ENCODE data around the gene TNFRSF13B.
"Not testable (repeated sequence)": the region's sequence is repeated elsewhere in the genome, so short reads cannot be mapped to it uniquely, and the experiment has no call there.

Gene TNFRSF13B

DNA sequence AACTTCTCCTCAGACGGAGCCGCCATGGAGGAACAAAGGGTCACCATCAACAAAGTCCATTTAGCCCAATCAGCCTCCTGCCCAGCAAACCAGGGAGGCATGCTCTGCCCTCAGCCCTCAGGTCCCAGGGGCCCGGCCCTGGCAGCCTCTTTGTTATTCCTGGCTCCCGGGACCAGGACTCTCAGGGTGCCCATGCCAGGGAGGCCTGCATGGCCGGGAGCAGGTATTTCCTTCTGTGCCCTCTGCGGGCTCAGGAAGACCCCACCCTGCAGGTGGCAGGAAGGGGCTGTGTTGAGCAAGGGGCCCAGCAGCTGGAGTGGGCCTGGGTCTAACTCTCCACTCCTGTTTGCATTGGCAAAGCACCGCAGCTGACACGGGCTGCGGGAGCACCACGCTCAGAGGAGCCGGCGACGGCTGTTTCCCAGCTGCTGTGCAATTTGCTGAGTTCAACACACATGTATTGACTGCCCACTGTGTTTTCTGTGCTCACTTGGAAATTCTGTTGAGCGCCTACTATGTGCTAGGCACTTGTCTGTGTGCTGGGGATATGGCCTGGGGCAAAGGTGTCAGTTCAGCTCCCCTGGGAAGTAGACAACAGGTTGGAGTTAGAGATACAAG, 33.2 kb upstream of the TNFRSF13B start:
- not testable (repeated sequence) for DNase-seq (ENCODE audit: low read depth)

DNA sequence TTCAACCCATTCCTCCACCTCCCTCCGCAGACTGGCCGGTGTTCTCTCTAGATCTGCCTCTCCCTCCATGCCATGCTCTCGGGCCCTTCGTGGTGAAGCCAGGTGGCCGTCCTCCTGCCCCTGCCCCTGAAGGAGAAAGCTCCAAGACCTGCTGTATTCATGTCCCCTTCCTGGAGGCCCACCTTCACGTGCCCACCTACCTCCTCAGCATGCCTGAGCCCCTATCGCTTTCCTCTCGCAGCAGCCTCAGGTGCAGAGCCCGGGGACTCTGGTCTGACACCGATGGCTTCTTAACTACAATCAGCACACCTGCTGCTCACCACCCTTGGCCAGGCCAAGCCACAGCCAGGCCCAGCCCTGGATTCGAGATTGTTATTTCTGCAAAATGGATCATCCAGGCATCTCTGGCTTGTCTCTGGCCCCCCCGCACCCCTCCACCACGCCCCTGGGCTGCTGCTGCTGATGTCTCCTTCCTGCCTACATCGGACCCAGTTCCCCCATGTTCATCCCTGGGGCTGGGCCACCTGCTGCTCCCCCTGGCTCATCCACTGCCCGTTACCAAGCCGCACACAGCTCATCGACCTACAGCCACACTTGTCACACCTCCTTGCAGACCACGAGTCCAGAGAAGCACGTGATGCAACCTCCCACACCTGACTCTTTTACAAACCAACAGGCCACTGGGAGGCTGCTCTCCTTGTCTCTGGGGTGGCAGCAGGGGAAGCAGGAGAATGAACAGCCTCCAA, 32.5 kb upstream of the TNFRSF13B start:
- no peak for DNase-seq (ENCODE audit: low read depth)

DNA sequence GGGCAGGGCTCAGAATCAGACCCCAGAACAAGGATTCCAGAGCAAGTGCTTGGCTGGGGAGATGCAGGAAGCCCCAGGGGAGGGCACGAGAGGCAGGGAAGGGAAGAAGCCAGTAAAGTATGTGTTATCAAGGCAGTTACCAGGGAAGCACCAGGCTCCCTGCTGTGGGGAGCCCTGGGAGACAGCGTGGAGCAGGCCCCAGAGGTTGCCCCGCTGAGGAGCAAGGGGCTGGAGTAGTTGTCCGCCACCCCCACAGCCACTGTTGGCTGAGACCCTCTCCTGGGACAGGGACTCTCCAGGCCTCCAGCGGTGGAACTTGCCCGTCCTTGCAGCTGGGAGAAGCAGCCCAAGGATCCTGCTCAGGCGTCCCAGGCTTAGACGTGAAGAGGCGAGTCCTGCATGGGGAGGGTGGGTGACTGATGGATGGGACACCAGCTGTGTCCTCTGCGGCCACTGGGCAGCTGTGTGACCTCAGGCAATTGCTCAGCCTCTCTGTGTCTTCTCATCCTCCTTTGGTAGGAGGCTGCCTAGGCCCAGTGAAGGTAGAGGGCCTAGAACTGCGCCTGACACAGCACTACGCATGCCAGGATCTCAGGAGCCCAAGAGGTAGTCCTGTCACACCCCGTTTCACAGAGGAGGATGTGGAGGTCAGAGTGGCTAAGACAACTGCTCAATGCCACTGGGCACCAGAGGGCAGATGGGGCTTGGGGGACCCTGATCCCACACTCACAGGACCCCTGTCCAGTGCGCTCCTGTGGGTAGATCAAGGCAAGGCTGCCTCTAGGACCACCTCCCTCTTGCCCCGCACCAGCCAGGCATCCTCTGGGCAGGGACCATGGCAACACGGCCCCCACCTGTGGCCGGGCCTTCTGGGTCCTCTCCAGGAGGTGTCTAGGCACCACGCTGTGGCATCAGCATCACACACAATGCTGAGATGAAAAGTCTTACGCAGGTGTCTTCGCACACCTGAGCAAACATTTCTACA, 31.1 kb upstream of the TNFRSF13B start:
- DNase-seq (ENCODE audit: low read depth) = not testable (repeated sequence)

DNA sequence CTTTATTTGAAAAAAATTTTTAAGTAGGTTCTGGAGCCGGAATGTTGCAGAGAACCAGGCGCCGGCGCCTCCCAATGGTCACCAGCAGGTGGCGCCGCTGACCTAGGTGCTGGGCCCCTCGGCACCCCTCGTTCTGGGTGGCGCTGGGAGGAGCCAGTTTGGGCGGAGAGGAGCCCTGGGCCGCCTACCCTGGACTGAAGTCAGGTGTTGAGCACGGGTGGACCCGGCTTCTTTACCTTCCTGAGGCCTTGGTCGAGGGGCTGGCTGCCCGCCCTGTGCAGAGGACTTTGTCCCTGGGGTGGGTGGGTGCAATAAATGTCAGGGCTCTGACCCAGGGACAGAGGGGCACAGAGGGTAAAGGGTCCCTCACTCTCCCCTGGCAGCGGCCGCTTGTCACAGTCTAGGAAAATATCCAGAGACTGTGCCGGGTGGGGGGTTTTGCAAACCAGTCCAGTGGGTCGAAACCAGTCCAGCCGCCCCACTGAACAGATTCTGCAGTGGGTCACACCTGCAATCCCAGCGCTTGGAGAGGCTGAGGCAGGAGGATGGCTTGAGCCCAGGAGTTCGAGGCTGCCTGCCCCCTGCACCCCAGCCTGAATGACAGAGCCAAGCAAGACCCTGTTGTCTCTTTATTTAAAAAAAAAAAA, 30.1 kb upstream of the TNFRSF13B start:
- DNase-seq (ENCODE audit: low read depth) = peak; percentile 69

DNA sequence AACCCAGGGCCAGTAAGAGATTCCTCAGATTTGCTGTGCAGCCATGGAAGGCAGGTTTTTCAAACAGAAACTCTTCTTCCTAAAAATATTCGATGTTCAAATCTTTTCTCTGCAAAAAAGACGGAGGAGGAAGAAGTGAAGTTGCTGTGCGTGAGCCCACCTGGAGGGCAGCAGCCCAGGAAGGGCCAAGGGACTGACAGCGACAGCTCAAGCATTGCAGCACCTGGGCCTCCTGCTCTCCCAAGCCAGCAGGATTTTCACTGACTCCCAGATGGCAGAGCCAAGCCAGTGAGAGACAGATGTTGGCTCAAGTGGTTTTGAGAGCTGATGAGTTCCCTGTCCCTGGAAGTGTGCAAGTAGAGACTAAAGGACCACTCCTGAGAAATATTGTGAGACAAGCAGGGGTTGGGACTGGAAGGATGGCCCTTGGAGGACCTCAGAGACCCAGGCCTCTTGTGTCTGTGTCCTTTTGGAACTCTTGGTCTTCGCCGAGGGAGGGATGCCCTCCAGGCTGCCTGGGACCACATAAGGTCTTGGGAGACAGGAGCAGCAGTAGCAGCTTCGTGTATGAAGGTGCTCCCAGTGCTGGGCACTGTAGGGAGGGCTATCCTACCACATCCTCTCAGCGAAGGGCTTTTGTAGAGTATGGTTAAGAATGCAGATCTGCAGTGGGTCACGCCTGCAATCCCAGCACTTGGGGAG, 29.3 kb upstream of the TNFRSF13B start:
- DNase-seq (ENCODE audit: low read depth) = no peak

DNA sequence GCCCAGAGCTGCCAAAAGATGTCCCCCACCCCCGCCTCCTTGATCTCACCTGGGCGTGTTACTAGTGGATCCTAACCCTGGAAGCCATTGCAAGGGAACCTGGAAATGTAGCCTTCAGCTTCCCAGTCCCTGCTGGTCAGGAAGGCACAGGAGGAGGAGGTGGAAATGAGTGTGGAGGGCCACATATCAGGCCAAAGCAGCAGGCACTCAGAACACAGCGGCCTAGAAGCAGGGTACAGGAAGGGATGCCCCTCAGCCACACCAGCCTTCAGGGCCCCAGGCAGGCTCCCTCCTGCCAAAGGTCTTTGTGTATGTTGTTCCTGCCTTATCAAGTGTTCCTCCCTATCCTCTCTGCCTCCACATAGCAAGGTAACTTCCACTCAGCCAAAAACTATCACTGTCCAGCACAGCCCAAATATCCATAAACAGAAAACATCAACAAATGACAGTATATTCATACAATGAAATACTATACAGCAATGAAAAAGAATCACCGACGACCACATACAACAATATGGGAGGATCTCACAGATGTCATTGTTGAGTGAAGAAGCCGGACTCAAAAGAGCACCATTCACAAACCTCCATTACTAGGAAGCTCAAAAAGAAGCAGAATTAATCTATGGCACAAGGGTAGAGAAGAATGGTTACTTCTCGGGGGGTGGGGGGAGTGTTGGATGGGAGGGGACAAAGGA, 28.2 kb upstream of the TNFRSF13B start:
- no peak for DNase-seq (ENCODE audit: low read depth)

DNA sequence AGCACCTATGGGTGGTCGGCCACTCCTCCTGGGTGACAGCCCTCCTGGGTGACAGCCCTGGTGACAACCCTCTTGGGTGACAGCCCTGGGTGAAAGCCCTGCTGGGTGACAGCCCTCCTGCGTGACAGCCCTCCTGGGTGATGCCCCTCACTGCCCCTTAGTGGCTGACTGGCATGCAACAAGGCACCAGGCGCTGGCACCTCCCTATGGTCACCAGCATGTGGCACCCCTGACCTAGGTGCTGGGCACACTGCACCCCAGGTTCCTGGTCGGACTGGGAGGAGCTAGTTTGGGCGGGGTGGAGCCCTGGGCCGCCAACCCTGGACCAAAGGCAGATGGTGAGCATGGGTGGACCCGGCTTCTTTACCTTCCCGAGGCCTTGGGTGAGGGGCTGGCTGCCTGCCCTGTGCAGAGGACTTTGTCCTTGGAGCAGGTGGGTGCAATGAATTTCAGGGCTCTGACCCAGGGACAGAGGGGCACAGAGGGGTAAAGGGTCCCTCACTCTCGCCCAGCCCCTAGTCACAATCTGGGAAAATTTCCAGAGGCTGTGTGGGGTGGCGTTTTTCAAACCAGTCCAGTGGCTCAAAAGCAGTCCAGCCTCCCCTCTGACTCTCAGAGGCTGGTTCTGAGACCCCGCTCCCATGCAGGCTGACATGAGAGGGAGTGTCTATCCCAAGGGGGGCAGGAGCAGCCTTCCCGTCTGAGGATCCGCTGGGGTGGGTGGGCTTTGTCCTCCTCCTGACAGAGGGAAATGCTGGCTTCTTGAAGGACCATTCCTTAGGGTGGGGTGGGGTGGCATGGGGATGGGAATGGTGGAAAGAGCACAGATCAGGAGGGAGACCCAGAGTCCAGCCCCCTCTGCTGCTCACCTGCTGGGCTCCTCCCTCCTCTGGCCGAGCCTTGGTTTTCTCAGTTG, 25.9 kb upstream of the TNFRSF13B start:
- DNase-seq (ENCODE audit: low read depth) = no peak

DNA sequence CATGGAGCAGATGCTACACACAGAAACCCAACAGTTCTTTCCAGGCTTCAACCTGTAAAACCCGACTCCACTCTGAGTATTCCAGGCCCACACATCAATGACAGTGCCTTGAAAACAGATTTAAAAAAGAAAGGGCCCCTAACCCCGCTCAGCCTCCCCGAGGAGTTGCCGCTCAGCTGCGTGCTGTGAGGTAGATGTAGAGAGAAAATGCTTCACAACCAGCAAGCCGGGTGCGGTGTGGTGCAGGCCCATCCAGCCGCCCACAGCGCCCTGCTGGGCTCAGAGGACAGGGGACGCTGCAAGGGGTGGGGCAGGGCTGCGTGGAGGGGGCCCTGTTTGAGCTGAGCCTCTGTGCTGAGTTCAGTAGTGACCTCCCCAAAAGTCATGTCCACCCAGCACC, 24.8 kb upstream of the TNFRSF13B start:
- DNase-seq (ENCODE audit: low read depth) = not testable (repeated sequence)

DNA sequence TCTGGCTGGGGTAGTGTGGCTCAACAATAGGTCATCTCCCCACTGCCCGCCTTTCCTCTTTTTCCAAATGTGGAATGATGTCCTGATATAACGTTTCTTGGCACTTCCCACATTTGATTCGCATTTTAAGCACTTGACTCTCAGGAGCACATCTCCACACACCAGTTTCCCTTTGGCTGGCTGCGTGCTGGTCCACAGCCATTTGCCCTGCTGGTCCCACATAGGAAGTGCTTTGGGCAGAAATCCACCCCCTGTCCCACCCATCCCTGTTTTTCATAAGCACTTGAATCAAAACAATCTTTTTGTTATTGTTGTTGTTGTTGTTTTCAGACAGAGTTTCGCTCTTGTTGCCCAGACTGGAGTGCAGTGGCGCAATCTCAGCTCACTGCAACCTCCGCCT, 24.0 kb upstream of the TNFRSF13B start:
- no peak for DNase-seq (ENCODE audit: low read depth)

DNA sequence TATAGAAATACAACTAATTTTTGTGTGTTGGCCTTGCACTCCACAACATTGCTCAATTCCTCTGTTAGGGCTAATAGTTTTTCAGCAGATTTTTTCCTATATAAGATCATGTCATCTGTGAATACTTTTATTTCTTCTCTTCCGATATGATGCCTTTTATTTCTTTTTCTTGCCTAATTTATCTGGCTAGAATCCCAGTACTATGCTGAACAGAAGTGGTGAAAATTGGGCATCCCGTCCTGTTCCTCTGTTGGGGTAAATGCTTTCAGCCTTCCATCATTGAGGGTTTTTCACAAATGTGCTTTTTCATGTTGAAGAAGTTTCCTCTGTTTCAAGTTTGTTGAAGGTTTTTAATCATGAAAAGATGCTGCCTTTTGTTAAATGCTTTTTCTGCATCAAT, 22.7 kb upstream of the TNFRSF13B start:
- DNase-seq (ENCODE audit: low read depth) = no peak

DNA sequence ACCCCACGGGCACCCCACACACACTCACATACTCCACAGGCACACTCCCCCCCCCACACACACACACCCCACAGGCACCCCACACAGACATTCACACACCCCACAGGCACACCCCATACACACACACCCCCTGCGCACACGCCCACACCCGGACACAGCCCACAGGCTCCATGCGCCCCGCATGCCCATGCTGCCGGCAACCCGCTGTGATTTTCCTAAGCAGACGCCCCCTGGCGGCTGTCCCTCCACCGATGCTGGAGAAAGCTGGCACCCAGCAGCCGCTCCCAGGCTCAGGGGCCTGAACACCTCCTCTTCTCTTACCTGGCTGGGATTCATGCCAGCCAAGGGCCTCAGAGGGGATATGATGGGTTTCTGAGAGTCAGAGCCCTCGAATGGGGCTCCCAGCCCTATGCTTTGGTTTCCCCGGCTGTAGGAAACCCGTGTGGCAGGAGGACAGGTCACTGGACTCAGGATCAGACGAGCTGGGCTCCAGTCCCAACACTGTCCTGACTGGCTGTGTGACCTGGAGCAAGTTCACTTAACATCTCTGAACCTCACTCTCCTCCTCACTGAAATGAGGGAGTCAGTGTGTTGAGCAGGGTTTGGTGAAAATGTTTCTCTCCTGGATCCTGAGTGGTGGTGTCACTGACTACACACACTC, 19.6 kb upstream of the TNFRSF13B start:
- DNase-seq (ENCODE audit: low read depth) = peak; percentile 82

DNA sequence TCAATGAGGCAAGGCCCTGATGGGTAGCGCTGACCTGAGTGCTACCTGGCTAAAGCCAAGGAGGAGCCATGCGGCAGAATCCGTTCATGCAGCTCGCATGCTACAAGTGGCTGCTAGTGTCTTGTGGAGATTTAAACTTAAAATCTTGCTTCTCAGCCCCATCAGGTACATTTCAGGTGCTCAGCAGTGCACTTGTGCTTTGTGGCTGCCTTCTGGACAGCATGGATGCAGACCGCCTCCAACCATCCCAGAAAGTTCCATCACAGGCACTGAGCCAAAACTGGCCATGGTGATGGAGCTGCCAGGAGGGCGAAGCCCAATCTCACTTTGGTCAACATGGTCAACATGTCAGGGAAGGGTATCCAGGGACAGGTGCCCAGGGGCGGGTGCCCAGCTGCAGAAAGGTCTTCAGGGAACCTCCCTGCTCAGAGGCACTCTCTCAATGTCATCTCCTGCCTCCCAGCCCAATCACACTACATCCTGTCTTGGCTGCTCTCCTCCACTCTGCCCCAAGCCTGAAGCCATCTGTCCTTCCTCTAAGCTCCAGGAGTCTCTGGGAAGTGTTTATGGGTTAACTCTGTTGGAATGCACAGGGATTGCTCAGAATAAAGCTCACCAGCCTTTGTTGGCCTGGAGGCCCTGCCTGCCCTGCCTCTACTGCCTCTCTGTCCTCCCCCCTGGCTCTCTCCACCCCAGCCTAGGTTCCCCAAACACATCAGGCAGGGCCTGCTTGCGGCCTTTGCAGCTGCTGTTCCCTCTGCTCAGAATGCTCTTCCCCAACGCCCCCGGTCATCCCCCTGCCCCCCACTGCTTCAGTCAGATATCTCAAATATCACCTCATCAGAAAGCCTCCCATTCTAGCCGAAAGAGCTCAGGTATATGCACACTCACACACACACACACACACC, 18.3 kb upstream of the TNFRSF13B start:
- no peak for DNase-seq (ENCODE audit: low read depth)

DNA sequence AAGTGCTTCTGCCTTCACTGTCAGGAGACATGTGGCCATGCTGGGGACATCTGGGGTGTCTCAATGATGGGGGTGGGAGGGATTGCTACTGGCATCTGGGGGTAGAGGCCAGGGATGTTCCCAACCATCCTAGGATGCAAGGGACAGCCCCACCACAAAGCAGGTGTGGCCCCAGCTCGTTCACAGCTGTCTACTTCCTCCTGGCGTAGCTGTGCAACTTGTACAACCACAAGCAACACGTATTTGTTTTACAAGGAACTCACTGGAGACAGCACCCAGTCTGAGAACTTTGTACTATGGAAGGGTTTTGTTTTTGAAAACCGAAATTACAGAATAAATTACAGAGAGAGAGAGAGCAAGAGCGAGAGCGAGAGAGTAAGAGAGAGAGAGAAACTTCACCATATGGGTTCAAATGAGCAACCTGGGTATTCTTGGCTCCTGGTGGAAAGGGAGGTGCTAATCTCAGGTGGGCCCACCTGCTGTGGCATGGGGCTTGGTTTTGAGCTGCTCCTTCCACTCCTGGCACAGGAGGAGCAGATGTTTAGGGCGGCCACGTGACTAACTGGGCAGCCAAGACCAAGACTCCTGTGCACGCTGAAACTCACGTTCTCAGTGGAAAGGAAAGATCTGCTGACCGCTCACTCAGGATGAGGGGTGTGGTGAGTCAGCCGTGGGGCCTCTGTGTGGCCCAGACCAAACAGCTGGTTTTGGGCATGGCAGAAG, 17.5 kb upstream of the TNFRSF13B start:
- no peak for DNase-seq (ENCODE audit: low read depth)

DNA sequence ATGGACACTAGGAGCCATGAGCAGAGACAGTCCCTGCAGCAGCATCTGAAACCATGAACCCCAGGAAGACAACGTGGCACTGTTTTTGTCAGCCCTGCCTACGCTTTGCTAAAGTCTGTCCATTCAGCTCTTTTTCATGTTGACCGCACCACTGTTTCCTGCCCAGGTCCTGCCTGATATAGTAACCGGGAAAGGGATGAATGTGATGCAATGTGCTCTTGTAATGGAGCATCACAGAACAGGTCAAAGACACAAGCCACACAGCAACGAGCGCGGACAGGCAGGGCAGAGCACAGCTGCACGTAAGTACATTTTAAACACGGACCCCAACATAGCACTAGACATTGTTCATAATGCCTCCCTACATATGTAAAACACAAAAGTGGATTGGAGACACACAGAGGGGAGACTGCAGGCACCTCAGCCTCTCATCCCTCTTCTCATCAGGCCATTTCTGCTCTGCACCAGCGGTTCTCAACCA, 16.9 kb upstream of the TNFRSF13B start:
- DNase-seq (ENCODE audit: low read depth) = no peak

DNA sequence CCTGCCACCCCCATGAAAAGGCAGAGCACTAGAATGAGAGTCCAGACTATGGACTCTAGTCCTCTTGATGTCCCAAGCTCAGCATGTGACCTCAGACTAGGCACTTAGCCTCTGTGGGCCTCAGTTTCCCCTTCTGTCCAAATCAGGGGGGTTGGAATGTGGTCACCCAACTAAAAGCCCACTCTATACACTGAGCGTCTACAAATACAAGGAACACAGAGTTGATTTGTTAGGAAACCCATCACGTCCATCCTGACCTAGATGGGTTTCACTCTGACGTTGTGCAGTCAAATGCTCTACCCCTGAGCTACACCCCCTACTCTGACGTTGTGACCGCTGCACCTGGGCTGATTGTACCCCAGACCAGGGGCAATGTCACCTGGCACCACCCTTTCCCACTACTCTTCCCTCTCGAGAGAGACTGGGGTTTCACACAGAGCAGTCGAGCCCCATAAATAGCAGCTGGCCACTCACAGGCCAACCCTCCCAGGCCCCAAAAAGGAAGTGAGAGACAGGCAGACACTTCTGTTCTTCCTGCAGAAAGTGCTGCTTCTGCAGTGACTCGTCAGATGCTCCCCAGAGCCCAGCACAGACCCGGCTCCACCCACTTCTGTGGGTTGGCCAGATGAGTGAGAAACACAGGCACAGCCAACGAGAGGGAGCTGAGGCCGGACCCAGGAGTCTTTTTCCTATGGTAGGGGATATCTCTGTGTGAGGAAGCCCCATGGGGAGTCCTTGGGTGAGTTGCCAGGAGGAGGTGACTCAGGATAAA, 16.1 kb upstream of the TNFRSF13B start:
- peak; percentile 25 for DNase-seq (ENCODE audit: low read depth)

DNA sequence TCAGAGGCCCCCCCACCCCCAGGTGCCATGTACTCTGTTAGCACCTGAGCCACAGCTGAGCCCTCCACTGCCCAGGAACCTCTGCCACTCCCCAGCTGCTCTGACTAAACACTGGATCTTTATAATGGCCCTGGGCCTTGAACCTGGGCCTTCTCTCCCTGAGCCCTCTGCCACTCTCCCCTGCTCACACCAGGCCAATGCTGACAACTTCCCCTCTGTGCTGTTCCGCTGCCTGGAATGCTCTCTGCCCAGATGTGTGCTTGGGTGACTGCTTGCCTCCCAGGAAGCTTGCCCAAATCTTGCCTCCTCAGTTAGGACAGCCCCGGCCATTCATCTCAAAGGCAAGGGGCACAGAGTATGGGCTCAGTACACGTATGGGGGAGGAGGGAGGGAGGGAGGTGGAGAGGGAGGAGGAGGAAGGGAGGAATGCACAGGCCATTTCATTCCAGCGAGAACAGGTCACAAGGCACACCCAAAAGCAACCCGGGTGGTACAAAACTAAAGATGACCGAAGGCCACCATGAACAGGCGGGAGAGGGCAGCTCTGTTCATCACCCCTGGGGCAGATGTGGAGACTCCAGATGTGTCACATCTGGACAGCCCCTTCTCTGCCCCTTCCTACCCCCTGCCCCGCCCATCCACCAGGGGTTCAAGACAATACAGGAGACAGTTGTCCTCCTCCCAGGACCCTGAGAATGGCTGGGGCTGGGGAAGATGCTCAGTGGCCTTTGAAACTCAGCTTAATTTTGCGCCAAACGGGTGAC, 15.3 kb upstream of the TNFRSF13B start:
- no peak for DNase-seq (ENCODE audit: low read depth)
